Stimulated activated CD4-positive, alpha-beta T cell treated with anti-CD3 and anti-CD28 coated beads, Interleukin-12 subunit alpha, Interleukin-12 subunit beta, amount 100 ng/mL, for 4 hours (primary cell): Measurements from ENCODE around the gene SBNO2.

Source experiments
- DNase-seq: peaks from one replicate; pipeline ENCODE4 v3.0.0-alpha.2; 2020

The SBNO2 gene

GRCh38 chr19:1151917-1152587 is 22.0 kb downstream of the SBNO2 start:
- DNase-seq = no peak

- no peak for DNase-seq
These were observed 22.9 kb downstream of the SBNO2 start for GRCh38 chr19:1151037-1151724.

- no peak for DNase-seq
These were observed 23.6 kb downstream of the SBNO2 start for GRCh38 chr19:1150333-1151036.

- no peak for DNase-seq
These were observed 24.6 kb downstream of the SBNO2 start for GRCh38 chr19:1149259-1150045.

GRCh38 chr19:1147934-1148549 is 26.0 kb downstream of the SBNO2 start:
- DNase-seq = no peak

GRCh38 chr19:1146858-1147780 is 26.9 kb downstream of the SBNO2 start:
- DNase-seq = no peak

GRCh38 chr19:1146412-1146699 is 27.7 kb downstream of the SBNO2 start:
- DNase-seq = no peak

GRCh38 chr19:1145635-1146411 is 28.2 kb downstream of the SBNO2 start:
- no peak for DNase-seq

GRCh38 chr19:1144741-1145140 is 29.3 kb downstream of the SBNO2 start:
- no peak for DNase-seq

GRCh38 chr19:1143828-1144399 is 30.2 kb downstream of the SBNO2 start:
- no peak for DNase-seq

GRCh38 chr19:1141944-1142343 is 32.1 kb downstream of the SBNO2 start:
- no peak for DNase-seq

- DNase-seq = no peak
These were observed 33.6 kb downstream of the SBNO2 start for GRCh38 chr19:1140272-1141027.

GRCh38 chr19:1139126-1139525 is 34.9 kb downstream of the SBNO2 start:
- DNase-seq = no peak

- DNase-seq = no peak
These were observed 35.9 kb downstream of the SBNO2 start for GRCh38 chr19:1138121-1138520.

- no peak for DNase-seq
These were observed 37.3 kb downstream of the SBNO2 start for GRCh38 chr19:1136621-1137317.

- no peak for DNase-seq
These were observed 37.9 kb downstream of the SBNO2 start for GRCh38 chr19:1136201-1136600.

GRCh38 chr19:1135454-1135853 is 38.6 kb downstream of the SBNO2 start:
- no peak for DNase-seq

- DNase-seq = no peak
These were observed 39.6 kb downstream of the SBNO2 start for GRCh38 chr19:1134431-1134830.

GRCh38 chr19:1133471-1133929 is 40.6 kb downstream of the SBNO2 start:
- DNase-seq = peak; percentile 65
